Epidermal melanocyte (primary cell): ENCODE results near the gene BBIP1.
"Not testable (repeated sequence)": the region's sequence is repeated elsewhere in the genome, so short reads cannot be mapped to it uniquely, and the experiment has no call there.

Experiments
- DNase-seq: peaks from one replicate; pipeline ENCODE4 v3.0.0; 2011; ENCODE audit warnings: low spot score; ENCODE audit not compliant: insufficient read length

Gene BBIP1

DNA sequence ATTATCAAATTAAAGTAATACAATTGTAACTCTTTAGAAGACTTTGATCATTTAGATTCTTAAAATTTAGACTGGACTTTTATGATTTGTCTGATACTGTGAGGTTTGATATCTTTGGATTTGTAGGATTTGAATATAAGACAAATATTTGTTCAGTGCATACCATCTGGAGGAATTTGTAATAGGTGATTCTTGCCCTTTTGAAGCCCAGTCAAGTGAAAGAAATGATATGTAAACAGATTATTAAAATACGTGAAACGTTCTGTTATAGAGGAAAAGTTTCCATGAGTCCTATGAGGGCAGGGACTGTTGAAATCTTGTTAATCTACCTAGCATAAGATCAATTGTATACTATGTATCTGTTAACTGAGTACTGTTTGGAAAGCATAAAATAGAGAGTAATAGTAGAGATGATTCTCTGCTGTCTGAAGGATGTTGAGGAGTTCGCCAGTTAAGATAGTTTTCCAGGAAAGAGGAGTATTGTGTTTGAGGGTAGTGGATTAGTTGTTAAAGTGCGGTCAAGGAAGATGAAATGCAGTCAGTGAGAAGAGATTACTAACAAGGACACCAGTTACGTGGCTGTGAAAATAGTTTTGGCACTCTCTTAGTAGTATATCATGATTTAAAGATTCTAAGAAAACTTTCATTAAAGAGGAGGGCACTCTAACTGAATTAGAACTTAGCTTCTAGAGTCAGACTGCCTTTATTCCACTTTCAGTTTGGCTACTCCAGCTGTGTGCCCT is 32.9 kb downstream of the BBIP1 start:
- no peak for DNase-seq

DNA sequence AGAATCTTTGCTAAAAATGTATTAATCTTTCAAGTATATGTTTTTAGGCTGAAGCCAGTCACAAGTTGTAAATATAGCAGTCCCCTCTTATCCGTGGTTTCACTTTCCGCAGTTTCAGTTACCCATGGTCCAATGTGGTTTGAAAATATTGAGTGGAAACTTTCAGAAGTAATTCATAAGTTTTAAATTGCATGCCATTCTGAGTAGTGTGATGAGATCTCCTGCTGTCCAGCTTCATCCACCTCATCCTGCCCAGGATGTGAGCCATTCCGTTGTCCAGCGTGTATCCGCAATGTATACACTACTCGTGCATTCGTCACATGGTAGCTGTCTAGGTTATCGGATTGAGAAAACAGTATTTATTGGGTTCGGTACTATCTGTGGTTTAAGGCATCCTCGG is 35.1 kb downstream of the BBIP1 start:
- DNase-seq, result no peak

DNA sequence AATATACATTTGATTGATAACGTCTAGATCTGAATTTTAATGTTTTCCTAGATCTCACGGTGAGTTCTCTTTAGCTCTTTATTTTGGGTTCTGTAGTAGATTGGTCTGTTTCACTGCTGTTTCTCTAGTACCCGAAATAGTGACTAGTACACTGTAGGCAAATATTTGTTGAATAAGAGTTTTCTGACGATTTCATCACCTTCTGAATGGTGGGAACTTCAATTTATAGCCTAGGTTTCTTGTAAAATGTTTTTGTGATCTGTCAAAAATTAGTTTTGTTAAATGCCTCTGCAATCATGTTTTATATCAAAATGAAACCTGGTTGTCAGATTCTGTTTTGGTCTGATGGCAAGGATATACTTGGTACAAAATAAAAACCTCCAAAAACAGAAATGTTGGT is 37.1 kb downstream of the BBIP1 start:
- DNase-seq, result no peak

DNA sequence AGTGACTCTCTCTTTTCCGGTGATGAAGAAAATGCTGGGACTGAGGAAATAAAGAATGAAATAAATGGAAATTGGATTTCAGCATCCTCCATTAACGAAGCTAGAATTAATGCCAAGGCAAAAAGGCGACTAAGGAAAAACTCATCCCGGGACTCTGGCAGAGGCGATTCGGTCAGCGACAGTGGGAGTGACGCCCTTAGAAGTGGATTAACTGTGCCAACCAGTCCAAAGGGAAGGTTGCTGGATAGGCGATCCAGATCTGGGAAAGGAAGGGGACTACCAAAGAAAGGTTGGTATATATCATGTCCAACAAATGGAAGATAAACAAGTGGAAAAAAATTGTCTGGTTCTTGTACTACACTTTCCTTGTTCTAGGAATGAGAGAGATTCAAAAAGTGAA is 37.7 kb downstream of the BBIP1 start:
- no peak for DNase-seq

DNA sequence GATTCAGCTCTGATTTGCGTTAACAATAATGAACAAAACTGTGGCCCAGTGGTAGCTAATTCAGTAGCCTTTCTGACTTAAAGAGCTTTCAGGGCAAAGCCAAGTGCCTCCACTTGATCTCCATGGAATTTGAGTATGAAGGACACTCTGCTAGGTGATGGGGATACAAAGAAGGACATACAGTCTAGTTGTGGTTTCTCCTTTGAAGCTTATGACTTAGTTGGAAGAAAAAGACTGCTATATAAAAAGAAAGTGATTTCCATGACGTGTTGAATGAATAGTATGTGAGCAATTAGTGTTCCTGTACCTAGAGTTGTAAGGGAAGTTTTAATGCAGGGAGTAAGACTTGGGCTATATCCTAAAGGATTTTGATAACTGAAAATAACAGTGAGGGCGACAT is 39.0 kb downstream of the BBIP1 start:
- DNase-seq, result no peak

DNA sequence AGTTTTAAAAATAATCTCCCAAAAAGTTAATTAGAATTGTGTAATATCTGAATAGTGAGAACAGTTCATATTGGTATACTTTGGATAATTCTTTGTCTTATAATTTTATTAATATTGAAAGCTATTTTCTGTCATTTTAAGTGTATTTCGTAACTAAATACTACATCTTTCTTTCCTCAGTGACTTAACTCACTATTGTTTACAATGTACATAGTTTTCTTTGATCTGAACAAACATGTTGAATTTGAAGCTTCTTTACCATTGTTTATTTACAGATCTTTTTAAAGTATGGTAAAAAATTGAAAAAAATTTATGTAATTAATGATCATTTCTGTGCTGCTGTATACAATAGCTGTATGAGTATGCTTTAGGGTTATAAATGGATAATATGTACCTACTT is 42.2 kb downstream of the BBIP1 start:
- DNase-seq, result no peak

DNA sequence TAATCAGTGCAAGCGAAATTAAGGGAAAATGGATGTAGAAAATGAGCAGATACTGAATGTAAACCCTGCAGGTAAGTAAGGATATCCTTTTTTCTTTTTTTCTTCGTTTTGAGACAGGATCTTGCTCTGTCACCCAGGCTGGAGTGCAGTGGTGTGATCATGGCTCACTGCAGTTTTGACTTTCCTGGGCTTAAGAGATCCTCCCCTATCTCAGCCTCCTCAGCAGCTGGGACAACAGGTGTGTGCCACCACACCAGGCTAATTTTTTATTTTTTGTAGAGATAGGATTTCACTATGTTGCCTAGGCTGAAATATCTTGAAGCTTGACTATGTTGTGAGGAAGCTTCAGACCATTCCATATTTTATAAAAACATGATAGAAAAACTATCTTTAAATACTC is 43.0 kb downstream of the BBIP1 start:
- DNase-seq, result no peak

DNA sequence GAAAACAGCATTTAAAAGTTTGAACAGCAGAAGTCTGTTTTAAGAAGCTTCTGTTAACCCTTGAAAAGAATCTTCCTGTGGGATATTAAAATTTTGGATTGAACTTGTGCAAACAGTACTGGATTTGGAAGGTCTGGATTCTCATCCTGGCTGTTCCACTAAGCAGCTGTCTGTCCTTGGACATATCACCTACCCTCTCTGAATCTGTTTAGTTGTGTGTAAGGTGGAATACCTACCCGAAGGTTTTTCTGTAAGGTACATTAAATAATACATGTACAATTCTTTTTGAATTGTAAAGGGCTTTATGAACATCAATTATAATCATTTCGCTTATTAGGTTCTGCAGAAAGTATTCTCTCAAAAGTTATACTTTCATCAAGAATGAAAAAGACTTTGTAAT is 45.0 kb downstream of the BBIP1 start:
- DNase-seq, result no peak

DNA sequence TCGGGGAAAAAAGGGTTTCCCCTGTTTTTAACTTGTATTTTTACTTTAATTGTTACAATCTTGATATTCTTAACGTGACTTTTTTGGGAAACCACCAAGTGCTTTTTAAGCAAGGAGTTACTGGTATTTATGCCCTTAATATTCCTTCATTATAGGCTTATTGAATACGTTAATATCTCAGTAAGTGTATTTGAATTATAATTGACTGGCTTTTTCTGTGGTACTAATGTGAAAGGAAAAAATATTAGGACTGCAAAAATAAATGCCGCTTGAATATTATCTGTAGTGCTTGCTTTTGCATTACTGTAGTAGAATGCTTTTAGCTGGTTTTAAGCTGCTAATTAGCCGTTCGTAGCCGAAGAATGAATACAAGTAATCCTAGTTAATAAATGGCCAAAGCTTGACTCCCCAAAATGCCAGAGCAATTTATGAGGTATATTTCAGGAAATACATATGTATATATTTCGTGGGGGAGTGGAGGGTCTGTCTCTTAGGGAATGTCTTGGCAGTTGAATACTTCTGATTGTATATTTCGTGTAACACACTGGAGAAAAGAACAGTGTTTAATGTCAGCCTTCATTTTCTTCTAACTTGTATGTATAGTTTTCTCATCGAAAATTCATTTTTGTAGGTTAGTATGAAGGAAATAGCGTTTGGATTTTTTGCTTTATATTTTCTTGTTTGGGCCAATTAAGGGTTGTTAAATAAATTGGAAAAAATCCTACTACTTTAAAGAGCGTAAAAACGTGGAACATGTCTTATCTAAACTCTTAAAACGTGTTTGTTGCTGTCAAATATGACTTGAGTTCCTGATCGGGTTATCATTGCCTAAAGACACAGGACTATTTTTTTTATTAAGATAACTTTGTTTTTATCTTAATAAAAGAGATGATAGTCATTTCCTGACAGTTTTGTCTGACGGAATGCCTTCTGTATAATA is 45.7 kb downstream of the BBIP1 start:
- DNase-seq, result no peak

DNA sequence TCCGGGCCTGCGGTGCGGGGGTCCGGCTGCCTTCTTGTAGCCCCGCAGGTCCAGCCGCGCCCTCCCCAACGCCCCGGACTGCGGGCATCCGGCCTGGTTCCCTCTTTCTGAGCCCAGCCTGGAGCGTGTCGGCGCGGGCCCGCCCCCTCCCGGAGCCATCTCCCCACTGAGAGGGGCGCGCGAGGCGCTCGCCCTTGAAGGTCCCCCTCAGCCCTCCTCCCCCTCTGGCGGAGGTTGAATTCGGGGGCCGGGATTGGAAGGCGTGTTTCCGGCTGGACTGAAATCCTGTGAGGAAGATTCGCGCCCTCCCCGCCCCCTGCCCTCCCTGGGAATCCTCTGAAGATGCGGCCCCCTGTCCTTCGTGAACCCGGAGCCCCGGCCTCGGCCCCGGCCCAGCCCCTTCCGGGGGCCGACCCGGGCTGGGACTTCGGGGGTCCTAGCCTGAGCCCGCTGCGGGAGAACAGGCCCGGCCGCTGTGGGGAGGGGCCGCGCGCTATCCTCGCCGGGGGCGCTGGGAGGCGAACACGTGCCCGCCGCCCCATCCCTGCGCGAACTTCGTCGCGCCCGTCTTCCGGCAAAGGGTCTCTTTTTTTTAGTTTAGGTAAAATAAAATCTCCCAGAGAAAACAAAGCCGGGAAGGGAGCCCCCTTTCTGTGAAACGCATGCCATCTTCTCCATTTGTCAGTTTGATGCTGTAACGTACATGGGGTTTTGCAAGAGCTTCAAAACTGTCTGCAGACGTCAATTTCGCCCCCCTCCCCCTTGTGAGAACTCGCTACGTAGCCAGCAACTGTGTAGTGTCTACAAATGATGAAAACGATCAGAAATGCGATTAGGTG is 46.6 kb downstream of the BBIP1 start:
- DNase-seq, result no peak

DNA sequence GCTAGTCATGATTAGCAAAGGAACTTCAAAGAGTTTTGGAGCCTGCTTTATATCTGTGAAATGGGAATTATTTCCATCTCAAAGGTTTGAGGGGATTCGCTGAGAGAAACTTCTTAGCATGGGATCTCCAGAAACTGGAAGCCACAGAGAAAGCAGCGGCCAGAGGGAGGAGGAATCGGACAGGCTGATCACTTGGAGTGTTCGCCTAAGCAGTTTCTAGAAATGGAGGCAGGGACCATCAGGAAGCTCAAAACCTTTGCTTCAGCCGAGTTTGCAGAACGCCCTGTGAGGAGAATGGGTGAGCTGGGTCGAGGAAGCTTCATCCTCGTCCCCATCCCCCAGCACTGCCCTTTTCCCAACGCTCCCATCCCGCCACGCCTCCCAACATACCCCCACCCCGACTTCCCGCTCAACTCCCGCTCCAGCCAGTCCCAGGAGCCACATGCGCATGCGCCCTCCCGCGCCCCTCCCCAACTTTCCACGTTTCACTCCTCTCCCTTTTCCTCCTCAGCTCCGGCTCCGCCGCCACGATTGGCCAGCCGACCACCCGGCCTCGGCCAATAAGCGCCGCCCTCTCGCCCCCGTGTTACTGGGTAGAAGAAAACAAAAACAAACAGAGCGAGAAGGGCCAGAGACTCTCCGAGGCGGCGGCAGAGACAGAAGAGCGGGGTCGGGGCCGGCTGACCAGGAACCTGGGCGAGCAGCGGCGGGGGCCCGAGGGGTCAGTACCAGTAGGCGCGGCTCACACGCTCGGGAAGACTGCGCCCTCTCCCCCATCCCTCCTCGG is 47.5 kb downstream of the BBIP1 start, which contains the start of gene PDCD4:
Gene PDCD4 (plus strand): TSS at position 631 of the 787 bp plus-strand sequence. CDS start 4,100 bp downstream, outside the sequence.
- DNase-seq, result peak; percentile 59

DNA sequence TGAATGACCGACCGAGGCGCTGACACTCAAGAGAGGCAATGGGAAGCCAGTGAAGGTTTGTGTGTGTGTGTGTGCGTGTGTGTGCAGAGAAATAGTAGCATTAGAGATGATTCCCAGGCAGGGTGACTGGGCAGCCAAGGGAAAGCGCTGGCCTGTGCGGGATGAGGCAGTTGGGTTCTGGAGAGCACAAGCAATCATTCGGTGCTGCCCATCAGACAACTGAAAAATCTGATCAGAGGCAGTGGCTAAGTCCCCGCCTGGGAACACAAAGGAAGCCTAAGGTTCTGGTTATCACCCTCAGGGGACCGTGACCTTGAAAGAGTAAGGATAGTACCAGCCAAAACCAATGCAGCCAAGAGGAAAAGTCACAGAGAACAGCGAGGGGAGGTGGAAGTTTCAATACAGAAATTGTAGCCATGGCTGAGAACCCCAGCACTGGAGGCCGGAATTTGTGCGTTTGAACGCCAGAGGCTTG is 48.1 kb downstream of the BBIP1 start:
- DNase-seq, result no peak

DNA sequence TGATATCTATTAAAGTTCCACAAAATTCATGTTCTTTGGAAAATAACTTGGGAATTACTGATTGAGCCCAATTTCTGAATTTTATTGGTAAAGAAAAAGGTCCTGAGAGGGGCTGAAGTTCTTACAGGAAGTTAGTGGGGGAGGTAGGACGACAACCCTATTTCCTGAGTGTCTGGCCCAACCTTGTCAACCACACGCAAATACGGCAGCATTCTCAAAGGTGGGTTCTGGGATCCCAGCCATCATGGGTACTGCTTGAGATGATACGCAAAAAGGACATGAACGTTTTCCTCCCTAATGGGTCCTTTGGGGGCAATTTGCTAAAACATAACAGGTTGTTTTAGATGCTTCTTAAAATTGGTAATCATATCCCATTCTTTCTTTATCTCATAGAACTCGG is 50.0 kb downstream of the BBIP1 start:
- DNase-seq, result no peak

DNA sequence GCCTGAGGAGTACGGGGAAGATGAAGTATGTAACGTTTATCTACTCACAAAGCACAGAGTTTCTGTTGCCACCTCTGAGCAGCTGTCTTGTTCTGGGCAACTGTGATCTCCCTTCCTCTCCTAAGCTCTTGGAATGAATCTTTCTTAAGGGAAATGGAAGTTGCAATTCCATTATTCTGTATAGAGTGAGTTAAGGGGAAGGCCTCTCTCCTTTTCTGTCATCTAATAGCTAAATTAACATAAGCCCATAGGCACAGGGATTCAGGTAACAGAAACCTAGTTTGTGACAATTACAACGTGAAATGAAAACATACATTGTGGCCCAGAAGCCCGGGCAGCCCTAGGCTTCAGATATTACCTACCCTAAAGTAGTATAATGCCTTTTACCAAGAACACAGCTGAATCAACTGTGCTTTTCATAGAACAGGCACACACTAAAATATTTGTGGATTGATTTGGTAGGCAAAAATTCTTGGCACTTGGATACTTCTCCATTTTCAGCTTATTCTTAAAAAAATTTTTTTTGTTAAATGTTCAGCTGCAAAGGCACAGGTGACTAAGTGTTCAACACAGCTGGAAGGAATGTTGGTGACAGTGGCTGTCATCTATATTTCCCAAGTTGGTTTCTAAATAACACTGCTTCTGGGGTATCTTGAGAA is 51.0 kb downstream of the BBIP1 start:
- no peak for DNase-seq

DNA sequence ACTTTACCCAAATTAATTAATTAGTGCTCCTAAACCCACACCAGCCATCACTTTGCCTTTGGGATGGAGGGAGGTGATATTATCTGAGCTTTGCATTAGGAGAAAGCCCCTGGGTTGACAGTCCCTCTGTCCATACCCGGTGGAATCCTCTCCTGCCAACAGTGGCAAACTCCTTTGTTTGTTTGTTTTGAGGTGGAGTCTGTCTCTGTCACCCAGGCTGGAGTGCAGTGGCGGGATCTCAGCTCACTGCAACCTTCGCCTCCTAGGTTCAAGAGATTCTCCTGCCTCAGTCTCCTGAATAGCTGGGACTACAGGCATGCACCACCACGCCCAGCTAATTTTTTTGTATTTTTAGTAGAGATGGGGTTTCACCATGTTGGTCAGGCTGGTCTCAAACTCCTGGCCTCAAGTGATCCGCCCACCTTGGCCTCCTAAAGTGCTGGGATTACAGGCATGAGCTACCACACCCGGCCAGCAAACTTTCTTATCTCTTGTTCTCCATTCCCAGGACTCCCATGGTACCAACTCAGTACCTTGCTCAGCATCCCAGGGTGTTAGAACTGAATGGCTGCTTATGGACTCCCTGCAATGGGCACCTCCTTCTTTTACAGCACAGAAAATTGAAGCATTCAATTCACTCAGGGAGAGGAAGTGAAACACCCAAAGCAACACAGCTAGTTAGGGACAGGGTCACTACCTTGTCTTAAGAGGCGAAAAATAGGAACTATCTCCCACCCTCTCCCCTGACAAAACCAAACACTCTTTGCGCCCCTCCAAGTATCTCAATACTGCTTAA is 51.8 kb downstream of the BBIP1 start:
- DNase-seq, result not testable (repeated sequence)

DNA sequence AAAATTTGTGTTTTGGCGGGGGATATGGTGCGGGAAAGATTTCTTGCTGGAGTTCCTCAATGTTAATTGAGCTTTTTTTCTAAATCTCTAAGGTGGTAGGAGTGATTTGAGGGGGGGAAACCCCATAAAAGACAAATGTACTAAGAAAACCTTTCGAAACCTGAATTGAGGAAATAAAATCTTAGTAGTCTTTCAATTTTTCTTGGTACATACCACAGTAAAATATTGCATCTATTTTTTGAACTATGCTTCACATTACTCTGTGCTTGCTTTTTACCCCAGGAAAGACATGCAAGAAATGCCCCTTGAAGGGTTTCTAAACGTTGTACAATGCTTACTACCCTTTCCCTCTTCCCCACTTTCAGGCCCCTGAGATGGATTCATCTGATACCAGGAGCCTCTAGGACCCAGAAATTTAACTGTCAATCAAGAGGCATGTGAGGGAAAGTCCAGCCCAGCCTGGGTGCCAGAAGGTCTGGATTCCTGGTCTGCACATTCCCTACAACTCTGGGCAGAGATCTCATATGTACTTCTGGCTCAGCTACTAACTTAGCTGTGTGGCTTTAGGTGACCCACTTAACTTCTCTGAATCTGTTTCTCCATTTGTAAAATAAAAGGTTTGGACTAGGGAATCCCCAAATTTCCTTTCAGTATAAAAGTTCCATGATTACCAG is 53.0 kb downstream of the BBIP1 start:
- no peak for DNase-seq

DNA sequence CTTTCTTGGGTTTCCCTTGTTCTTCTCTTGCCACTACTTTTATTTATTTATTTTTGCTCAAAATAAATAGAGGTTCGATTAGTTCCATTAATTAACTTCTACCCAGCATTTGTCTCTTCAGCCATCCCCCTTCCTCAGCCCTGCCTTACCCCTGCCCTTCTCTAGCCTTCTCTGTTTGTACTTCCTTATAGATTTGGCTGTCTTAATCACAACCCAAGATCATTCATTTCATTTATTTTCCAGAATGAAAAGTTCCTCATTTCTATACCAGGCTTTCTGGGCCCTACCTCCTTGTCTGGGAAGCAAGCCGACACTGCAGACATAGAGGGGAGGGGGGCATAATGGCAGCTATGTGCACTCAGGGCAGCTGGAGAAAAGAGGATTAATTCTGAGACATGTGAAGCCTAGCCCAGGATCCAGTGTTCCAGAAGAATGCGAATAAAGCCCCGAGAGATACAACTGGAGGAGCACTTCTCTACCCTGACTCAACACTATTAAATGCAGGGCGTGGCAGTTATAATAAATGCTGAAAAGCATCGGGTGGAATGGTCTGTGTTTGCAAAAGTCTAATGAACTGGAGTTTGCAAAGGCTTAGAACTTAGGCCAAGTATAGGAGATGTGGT is 53.7 kb downstream of the BBIP1 start:
- no peak for DNase-seq

DNA sequence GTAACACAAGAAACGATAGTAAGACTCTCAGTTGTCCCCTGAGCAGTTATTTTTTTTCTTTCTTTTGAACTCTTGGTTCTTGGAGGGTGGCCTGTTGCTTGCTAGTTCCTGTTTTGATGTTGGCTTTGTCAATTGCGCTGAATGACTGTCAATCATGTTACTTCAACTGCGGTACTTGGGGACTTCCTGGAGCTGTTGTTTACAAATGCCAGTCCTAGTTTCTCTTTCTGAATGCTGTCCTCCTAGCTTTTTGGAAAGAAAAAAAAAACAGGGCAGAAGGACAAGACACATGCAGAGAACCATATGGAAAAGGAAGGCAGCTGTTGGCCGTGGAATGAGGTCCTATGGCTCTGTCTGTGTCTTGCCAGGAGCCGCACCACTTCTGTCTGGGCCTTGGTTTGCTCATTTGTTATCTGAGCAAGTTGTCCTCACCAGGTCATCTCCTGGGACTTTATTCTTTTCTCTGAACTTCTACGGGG is 54.3 kb downstream of the BBIP1 start:
- DNase-seq, result no peak
